Thyroid gland (tissue), 4 donors: ENCODE measurements around the gene ST14.

Source experiments
- CTCF ChIP-seq, 6 experiments: fragments of 200-600 bp in 3 of 6; fragments of 450-650 bp in 3 of 6; sonication (generic) in 3 of 6; IDR thresholded peaks; one replicate each; pipeline ENCODE4 v1.5.1; 2016 to 2019; ENCODE audit warnings: antibody characterized with exemption in 6 of 6, mild to moderate bottlenecking in 2 of 6, inconsistent platforms in 1 of 6, moderate library complexity in 1 of 6
- POLR2A ChIP-seq, 2 donors: fragments of 450-650 bp; IDR thresholded peaks; one replicate each; pipeline ENCODE4 v1.6.1; 2017; ENCODE audit warnings: antibody characterized with exemption in 2 of 2, mild to moderate bottlenecking in 2 of 2, moderate library complexity in 1 of 2

DNA sequence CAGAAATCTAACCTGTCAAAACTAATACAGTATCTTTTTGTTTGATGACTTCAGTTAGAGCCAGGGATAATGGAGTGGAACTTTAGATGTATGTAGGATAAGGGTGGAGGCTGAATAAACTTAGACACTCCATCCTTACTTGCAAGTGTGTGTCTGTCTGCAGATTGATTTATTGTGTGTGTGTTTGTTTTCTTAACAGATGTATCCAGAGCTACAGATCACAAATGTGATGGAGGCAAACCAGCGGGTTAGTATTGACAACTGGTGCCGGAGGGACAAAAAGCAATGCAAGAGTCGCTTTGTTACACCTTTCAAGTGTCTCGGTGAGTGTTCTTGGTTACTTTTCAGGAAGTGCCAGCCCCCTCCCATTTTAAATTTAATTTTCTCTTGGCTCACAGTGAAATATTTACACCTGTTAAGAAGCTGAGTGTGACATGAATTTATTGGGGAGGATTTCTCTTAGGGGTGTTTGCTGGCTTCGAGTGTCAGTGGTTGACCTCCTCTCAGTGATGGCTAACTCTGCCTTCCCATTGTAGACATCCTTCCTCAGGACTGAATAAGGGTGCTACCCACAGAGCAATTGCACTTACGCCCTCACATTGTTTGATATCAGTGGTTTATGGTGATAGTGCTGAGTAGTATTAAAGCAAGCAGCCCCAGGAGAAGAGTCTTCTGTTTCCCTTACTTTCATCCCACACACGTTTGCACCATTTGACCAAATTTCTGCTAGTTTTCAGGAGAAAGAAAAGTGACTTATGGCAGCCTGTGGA is 49.1 kb upstream of the ST14 start:
- TF ChIP-seq POLR2A (IDR thresholded peaks at IDR 0.05): no peak
- no peak for TF ChIP-seq CTCF (IDR thresholded peaks at IDR 0.05)
